ENCODE data around the gene TP63.

DNA sequence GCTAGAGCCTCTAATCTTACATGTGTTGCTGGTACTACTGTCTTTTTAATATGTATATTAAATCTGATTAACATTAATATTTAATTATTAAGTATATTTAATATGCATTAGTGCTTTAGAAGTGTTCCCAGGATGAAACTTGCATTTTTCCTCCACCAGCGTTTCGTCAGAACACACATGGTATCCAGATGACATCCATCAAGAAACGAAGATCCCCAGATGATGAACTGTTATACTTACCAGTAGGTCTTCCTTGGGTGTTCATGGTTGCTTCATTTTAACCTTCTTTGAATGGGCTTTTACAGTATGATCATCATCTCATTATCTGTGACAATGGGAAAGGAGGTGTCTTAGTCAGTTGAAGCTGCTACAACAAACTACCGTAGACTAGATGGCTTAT lies 238.0 kb downstream of the TP63 start:
- TF ChIP-seq, protein P1, sequence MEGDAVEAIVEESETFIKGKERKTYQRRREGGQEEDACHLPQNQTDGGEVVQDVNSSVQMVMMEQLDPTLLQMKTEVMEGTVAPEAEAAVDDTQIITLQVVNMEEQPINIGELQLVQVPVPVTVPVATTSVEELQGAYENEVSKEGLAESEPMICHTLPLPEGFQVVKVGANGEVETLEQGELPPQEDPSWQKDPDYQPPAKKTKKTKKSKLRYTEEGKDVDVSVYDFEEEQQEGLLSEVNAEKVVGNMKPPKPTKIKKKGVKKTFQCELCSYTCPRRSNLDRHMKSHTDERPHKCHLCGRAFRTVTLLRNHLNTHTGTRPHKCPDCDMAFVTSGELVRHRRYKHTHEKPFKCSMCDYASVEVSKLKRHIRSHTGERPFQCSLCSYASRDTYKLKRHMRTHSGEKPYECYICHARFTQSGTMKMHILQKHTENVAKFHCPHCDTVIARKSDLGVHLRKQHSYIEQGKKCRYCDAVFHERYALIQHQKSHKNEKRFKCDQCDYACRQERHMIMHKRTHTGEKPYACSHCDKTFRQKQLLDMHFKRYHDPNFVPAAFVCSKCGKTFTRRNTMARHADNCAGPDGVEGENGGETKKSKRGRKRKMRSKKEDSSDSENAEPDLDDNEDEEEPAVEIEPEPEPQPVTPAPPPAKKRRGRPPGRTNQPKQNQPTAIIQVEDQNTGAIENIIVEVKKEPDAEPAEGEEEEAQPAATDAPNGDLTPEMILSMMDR (IDR thresholded peaks at IDR 0.05) = no peak
- TF ChIP-seq POLR2AphosphoS5 (IDR thresholded peaks at IDR 0.05) (no peak), POLR2A (IDR thresholded peaks at IDR 0.05) (no peak), EP300 (IDR thresholded peaks at IDR 0.05) (no peak)
